HCT116 (cell line): ENCODE results near the gene PELI3. TPM values are rescaled to one million over a fixed set of nuclear protein-coding genes. Genes with fewer than 3 reads are reported as not detected.

ENCODE experiments used
- ATAC-seq: fragments of 200-7000 bp; cut with Tn5 transposase; 2 replicates; pipeline ENCODE4 v1.9.1; 2020; ENCODE audit warnings: mild to moderate bottlenecking, moderate library complexity
- BruUV-seq: library from RNA; stranded (reverse); fragments of 400-500 nt; replicated peaks from 2 replicates; lab custom pipeline; 2021; lab: Mats Ljungman, UMichigan
- CTCF ChIA-PET: fragments of 300-600 bp; sonication (Branson Sonifier 250); formaldehyde crosslinking; loops from one replicate; lab custom pipeline; 2021; ENCODE audit warnings: antibody characterized with exemption; lab: Charles Lee
- POLR2A ChIA-PET: fragments of 300-600, 350-600 bp; sonication (Branson Sonifier 250); formaldehyde crosslinking; loops from one replicate; lab custom pipeline; 2021; ENCODE audit warnings: antibody characterized with exemption; lab: Charles Lee
- RAD21 ChIA-PET, 2 experiments: fragments of 300-600 bp; sonication (Branson Sonifier 250); formaldehyde crosslinking; loops; one replicate each; lab custom pipeline; 2023; ENCODE audit warnings: low total read pairs in 2 of 2; ENCODE audit not compliant: uncharacterized antibody in 2 of 2, unreplicated experiment in 2 of 2, low non-redundant PET in 1 of 2; lab: Charles Lee
- DNase-seq: peaks from one replicate; pipeline ENCODE4 v3.0.0-alpha.2; 2010; ENCODE audit warnings: low read depth, low spot score
- H2AFZ ChIP-seq: fragments of 200-600 bp; shearing (Covaris generic), sonication (generic); 2 replicates; pipeline ENCODE4 v1.6.1; 2017; ENCODE audit warnings: low read depth, mixed run types, mixed read lengths, antibody characterized with exemption, low read length; ENCODE audit not compliant: poor library complexity, severe bottlenecking
- H3K27ac ChIP-seq: 2 replicates; pipeline ENCODE4 v1.5.1; 2012; ENCODE audit warnings: low read depth, low read length
- H3K27me3 ChIP-seq: fragments of 200-600 bp; sonication (generic); 2 replicates; pipeline ENCODE4 v1.6.1; 2016; ENCODE audit warnings: mixed run types, low read length, mixed read lengths; ENCODE audit not compliant: insufficient read depth
- H3K36me3 ChIP-seq, 2 experiments: fragments of 200-500 bp in 1 of 2; fragments of 200-600 bp in 1 of 2; sonication (Bioruptor generic) in 1 of 2; sonication (generic) in 1 of 2; 2 replicates each; pipeline versions ENCODE4 v1.5.1 to v1.6.1; 2014 to 2016; ENCODE audit warnings: low read length in 2 of 2, inconsistent platforms in 1 of 2, mixed read lengths in 1 of 2, mixed run types in 1 of 2; ENCODE audit not compliant: insufficient read depth in 2 of 2, control insufficient read depth in 1 of 2
- H3K4me1 ChIP-seq, 2 experiments: fragments of 200-600 bp in 1 of 2; sonication (generic) in 1 of 2; 2 replicates each; pipeline versions ENCODE4 v1.5.1 to v1.6.1; 2012 to 2017; ENCODE audit warnings: low read length in 2 of 2, inconsistent platforms in 1 of 2, mild to moderate bottlenecking in 1 of 2, mixed read lengths in 1 of 2, mixed run types in 1 of 2, moderate library complexity in 1 of 2; ENCODE audit not compliant: insufficient read depth in 2 of 2, control insufficient read depth in 1 of 2
- H3K4me2 ChIP-seq: fragments of 200-600 bp; sonication (generic); 2 replicates; pipeline ENCODE4 v1.6.1; 2017; ENCODE audit warnings: mixed run types, low read length, mixed read lengths
- H3K4me3 ChIP-seq, 2 experiments: fragments of 200-600 bp in 1 of 2; sonication (generic) in 1 of 2; replicated peaks in 1 of 2; 2 replicates each; pipeline ENCODE4 v1.5.1; 2011 to 2016; ENCODE audit warnings: low read length in 2 of 2, control low read depth in 1 of 2, low read depth in 1 of 2, mild to moderate bottlenecking in 1 of 2, mixed read lengths in 1 of 2, mixed run types in 1 of 2
- H3K79me2 ChIP-seq: fragments of 200-600 bp; sonication (generic); 2 replicates; pipeline ENCODE4 v1.6.1; 2017; ENCODE audit warnings: mild to moderate bottlenecking, mixed run types, low read length, moderate library complexity, mixed read lengths; ENCODE audit not compliant: insufficient read depth
- H3K9ac ChIP-seq: fragments of 200-600 bp; sonication (generic); 2 replicates; pipeline ENCODE4 v1.6.1; 2016; ENCODE audit warnings: low read length, mixed read lengths
- H3K9me2 ChIP-seq: fragments of 200-600 bp; sonication (generic), shearing (Covaris generic); 2 replicates; pipeline ENCODE4 v1.6.1; 2017; ENCODE audit warnings: mixed run types, mild to moderate bottlenecking, moderate library complexity; ENCODE audit not compliant: insufficient read depth
- H3K9me3 ChIP-seq, 2 experiments: fragments of 200-500 bp in 1 of 2; fragments of 200-600 bp in 1 of 2; sonication (Bioruptor generic) in 1 of 2; sonication (generic) in 1 of 2; 2 replicates each; pipeline ENCODE4 v1.6.1; 2014 to 2017; ENCODE audit warnings: low read length in 2 of 2, mixed read lengths in 2 of 2, inconsistent platforms in 1 of 2, low read depth in 1 of 2, mild to moderate bottlenecking in 1 of 2, mixed run types in 1 of 2, moderate library complexity in 1 of 2; ENCODE audit not compliant: control insufficient read depth in 1 of 2, insufficient read depth in 1 of 2
- H4K20me1 ChIP-seq: fragments of 200-600 bp; sonication (generic), shearing (Covaris generic); 2 replicates; pipeline ENCODE4 v1.6.1; 2017; ENCODE audit warnings: mixed run types, mild to moderate bottlenecking, moderate library complexity; ENCODE audit not compliant: insufficient read depth
- CBX3 ChIP-seq: IDR thresholded peaks from 2 replicates; pipeline ENCODE4 v1.6.1; 2012; ENCODE audit warnings: low read depth
- CEBPB ChIP-seq: IDR thresholded peaks from 2 replicates; pipeline ENCODE4 v1.6.1; 2012; ENCODE audit warnings: low read depth
- EGR1 ChIP-seq: IDR thresholded peaks from 2 replicates; pipeline ENCODE4 v1.6.1; 2012; ENCODE audit warnings: low read depth
- ELF1 ChIP-seq: IDR thresholded peaks from 2 replicates; pipeline ENCODE4 v1.6.1; 2012; ENCODE audit warnings: low read depth, borderline replicate concordance
- EZH2 ChIP-seq: fragments of 200-600 bp; sonication (generic); IDR thresholded peaks from 2 replicates; pipeline ENCODE4 v1.6.1; 2017; ENCODE audit warnings: antibody characterized with exemption, mixed run types
- EZH2phosphoT487 ChIP-seq: fragments of 200-600 bp; IDR thresholded peaks from 2 replicates; pipeline ENCODE4 v1.6.1; 2018; ENCODE audit warnings: antibody characterized with exemption, borderline replicate concordance
- FOSL1 ChIP-seq: IDR thresholded peaks from 2 replicates; pipeline ENCODE4 v1.6.1; 2012; ENCODE audit warnings: low read depth
- JUND ChIP-seq: IDR thresholded peaks from 2 replicates; pipeline ENCODE4 v1.6.1; 2012
- POLR2A ChIP-seq: IDR thresholded peaks from 2 replicates; pipeline ENCODE4 v1.7.0; 2011; ENCODE audit warnings: borderline replicate concordance; ENCODE audit not compliant: insufficient read depth, insufficient read length; ENCODE audit errors: extremely low read depth
- RAD21 ChIP-seq: IDR thresholded peaks from 2 replicates; pipeline ENCODE4 v1.6.1; 2012; ENCODE audit warnings: low read depth, mild to moderate bottlenecking
- SP1 ChIP-seq: IDR thresholded peaks from 2 replicates; pipeline ENCODE4 v1.6.1; 2012; ENCODE audit warnings: low read depth
- TCF7L2 ChIP-seq: IDR thresholded peaks from 2 replicates; pipeline ENCODE4 v1.7.0; 2011; ENCODE audit warnings: borderline replicate concordance, inconsistent platforms; ENCODE audit not compliant: insufficient read depth, insufficient read length; ENCODE audit errors: extremely low read depth
- ZFX ChIP-seq: fragments of 450-650 bp; IDR thresholded peaks from 2 replicates; pipeline ENCODE4 v1.6.1; 2017
- ZNF274 ChIP-seq: fragments of 200-500 bp; sonication (Bioruptor generic); IDR thresholded peaks from 2 replicates; pipeline ENCODE4 v1.6.1; 2014; ENCODE audit warnings: mild to moderate bottlenecking, low read depth, low read length, inconsistent platforms
- intact Hi-C: fragments of 100-400 bp; cut with micrococcal nuclease; formaldehyde crosslinking; loops from 2 replicates; pipeline ENCODE4 v1.10.0; 2022
- total RNA-seq: library from RNA; stranded (reverse); gene quantifications from one replicate; pipeline ENCODE4 v1.2.1, GENCODE V29; 2021; ENCODE audit not compliant: unreplicated experiment
- TF ChIP-seq, protein P1 (sequence below): IDR thresholded peaks from 2 replicates; pipeline ENCODE4 v1.6.1; 2012
- TF ChIP-seq, protein P2 (sequence below): IDR thresholded peaks from 2 replicates; pipeline ENCODE4 v1.6.1; 2012; ENCODE audit warnings: low read depth

Gene PELI3
- total RNA-seq, 1 experiment from 2014 or later = 12.8 TPM

GRCh38 chr11:66476173-66476840 lies 9.6 kb downstream of the PELI3 start:
- Histone ChIP-seq H3K36me3 (peaks cover 8 to 10% of the 10 kb centered on the region in 2 experiments; a peak in 2 of 4 replicates), H3K4me2 (no peak overlapping the region), H3K27me3 (no peaks in the 10 kb centered on the region), H3K4me3 (no peak overlapping the region), H3K9ac (no peak overlapping the region), H3K9me3 (no peaks in the 10 kb centered on the region), H3K27ac (no peak overlapping the region), H2AFZ (no peak overlapping the region), H3K79me2 (peaks cover 6% of the 10 kb centered on the region; the same call in 1 of the 2 replicates), H4K20me1 (no peaks in the 10 kb centered on the region), H3K4me1 (peaks cover 6 to 15% of the 10 kb centered on the region in 2 experiments; a peak in 1 of 4 replicates), H3K9me2 (no peaks in the 10 kb centered on the region)
- TF ChIP-seq CBX3 (no peak), ELF1 (no peak), EZH2 (no peak), EZH2phosphoT487 (no peak), SP1 (no peak), CEBPB (no peak), ZFX (no peak), POLR2A (no peak)
- ATAC-seq (no peak), DNase-seq (no peak)
- CTCF ChIA-PET = interaction anchor here (0.9 kb wide), 1 partner anchor 91 kb away, joined by 3 read pairs; no protein-coding TSS in a partner anchor
- intact Hi-C loops = no loop called here
- RAD21 ChIA-PET = no interaction called here
- no TSS peak for BruUV-seq
- POLR2A ChIA-PET = no interaction called here

DNA sequence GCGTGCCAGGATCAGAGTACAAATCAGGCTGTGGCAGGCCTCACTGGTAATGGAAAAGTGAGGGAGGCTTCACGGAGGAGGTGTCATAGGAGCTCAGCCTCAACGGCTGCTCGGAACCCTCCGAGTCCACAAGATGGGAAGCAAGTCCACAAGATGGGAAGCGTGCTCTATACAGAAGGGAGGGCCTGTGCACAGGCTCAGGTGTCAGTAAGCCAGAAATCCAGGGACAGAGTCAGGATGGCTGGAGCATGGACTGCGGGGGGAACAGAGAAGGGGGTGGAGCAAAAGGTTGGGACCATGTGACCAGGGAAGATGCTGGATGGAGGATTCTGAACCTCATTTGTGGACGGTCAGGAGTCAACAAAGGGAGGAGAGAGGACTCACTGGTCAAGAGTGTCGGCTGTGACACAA lies 10.1 kb downstream of the PELI3 start:
- CTCF ChIA-PET = interaction anchor here (0.9 kb wide), 1 partner anchor 91 kb away, joined by 3 read pairs; no protein-coding TSS in a partner anchor
- no peak for DNase-seq
- RAD21 ChIA-PET = no interaction called here
- Histone ChIP-seq H2AFZ (no peak overlapping the region), H3K4me1 (peaks cover 8 to 17% of the 10 kb centered on the region in 2 experiments; a peak in 1 of 4 replicates), H3K4me3 (no peak overlapping the region), H3K79me2 (peaks cover 6% of the 10 kb centered on the region; the same call in 1 of the 2 replicates)
- TF ChIP-seq ZNF274 = no peak
- TF ChIP-seq EGR1 = no peak
- TF ChIP-seq JUND = no peak
- TF ChIP-seq FOSL1 = no peak
- no peak for TF ChIP-seq RAD21
- no peak for TF ChIP-seq EZH2phosphoT487
- no peak for TF ChIP-seq POLR2A
- TF ChIP-seq, protein P1, sequence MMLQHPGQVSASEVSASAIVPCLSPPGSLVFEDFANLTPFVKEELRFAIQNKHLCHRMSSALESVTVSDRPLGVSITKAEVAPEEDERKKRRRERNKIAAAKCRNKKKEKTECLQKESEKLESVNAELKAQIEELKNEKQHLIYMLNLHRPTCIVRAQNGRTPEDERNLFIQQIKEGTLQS = no peak
- TF ChIP-seq TCF7L2 = no peak
- TF ChIP-seq, protein P2, sequence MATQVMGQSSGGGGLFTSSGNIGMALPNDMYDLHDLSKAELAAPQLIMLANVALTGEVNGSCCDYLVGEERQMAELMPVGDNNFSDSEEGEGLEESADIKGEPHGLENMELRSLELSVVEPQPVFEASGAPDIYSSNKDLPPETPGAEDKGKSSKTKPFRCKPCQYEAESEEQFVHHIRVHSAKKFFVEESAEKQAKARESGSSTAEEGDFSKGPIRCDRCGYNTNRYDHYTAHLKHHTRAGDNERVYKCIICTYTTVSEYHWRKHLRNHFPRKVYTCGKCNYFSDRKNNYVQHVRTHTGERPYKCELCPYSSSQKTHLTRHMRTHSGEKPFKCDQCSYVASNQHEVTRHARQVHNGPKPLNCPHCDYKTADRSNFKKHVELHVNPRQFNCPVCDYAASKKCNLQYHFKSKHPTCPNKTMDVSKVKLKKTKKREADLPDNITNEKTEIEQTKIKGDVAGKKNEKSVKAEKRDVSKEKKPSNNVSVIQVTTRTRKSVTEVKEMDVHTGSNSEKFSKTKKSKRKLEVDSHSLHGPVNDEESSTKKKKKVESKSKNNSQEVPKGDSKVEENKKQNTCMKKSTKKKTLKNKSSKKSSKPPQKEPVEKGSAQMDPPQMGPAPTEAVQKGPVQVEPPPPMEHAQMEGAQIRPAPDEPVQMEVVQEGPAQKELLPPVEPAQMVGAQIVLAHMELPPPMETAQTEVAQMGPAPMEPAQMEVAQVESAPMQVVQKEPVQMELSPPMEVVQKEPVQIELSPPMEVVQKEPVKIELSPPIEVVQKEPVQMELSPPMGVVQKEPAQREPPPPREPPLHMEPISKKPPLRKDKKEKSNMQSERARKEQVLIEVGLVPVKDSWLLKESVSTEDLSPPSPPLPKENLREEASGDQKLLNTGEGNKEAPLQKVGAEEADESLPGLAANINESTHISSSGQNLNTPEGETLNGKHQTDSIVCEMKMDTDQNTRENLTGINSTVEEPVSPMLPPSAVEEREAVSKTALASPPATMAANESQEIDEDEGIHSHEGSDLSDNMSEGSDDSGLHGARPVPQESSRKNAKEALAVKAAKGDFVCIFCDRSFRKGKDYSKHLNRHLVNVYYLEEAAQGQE = no peak
- TF ChIP-seq, all 23 proteins: peak for 0
- intact Hi-C loops = no loop called here
- H3K9me3 ChIP-seq = no peaks in the 10 kb centered on the region
- H3K27ac ChIP-seq = no peak overlapping the region
- no peak for ATAC-seq
- POLR2A ChIA-PET = no interaction called here
- no peaks in the 10 kb centered on the region for H4K20me1 ChIP-seq
- BruUV-seq = no TSS peak
- H3K9me2 ChIP-seq = no peaks in the 10 kb centered on the region
- H3K9ac ChIP-seq = no peak overlapping the region
- H3K4me2 ChIP-seq = no peak overlapping the region
- H3K36me3 ChIP-seq = peaks cover 8 to 10% of the 10 kb centered on the region in 2 experiments; a peak in 2 of 4 replicates
- no peaks in the 10 kb centered on the region for H3K27me3 ChIP-seq
